Naive thymus-derived CD8-positive, alpha-beta T cell (primary cell): ENCODE results near the gene OR51A7. TPM values are rescaled to one million over a fixed set of nuclear protein-coding genes. Genes with fewer than 3 reads are reported as not detected.
"Not testable (repeated sequence)": the region's sequence is repeated elsewhere in the genome, so short reads cannot be mapped to it uniquely, and the experiment has no call there.

ENCODE experiments used
- ATAC-seq, 2 donors: fragments of 150-1000 bp; cut with Tn5 transposase in 1 of 2; sonication (Bioruptor Pico), chemical (Tn5 transposase) in 1 of 2; 1 replicate in 1 of 2; 2 replicates in 1 of 2; pipeline ENCODE4 v1.10.0; 2021; ENCODE audit warnings: mild to moderate bottlenecking in 2 of 2, moderate library complexity in 2 of 2
- POLR2A ChIA-PET: fragments of 350-600 bp; sonication (Branson Sonifier 250); formaldehyde crosslinking; loops from one replicate; lab custom pipeline; 2021; ENCODE audit warnings: antibody characterized with exemption; lab: Charles Lee
- DNase-seq, 10 donors: peaks; one replicate each; pipeline versions ENCODE4 v3.0.0 to v3.0.0-alpha.2; 2020 to 2022
- H3K27ac Mint-ChIP-seq, 10 donors: one replicate each; pipeline ENCODE4 v1.8.0; 2020 to 2022; ENCODE audit warnings: mild to moderate bottlenecking in 10 of 10, mixed read lengths in 10 of 10, moderate library complexity in 4 of 10, inconsistent platforms in 1 of 10
- H3K27me3 Mint-ChIP-seq, 5 donors: one replicate each; pipeline ENCODE4 v1.8.0; 2021 to 2022; ENCODE audit warnings: mixed read lengths in 5 of 5
- H3K36me3 Mint-ChIP-seq, 3 donors: one replicate each; pipeline ENCODE4 v1.8.0; 2020 to 2022; ENCODE audit warnings: mixed read lengths in 3 of 3, mild to moderate bottlenecking in 2 of 3, inconsistent platforms in 1 of 3
- H3K4me1 Mint-ChIP-seq, 4 donors: one replicate each; pipeline ENCODE4 v1.8.0; 2021 to 2022; ENCODE audit warnings: mixed read lengths in 4 of 4
- H3K4me3 Mint-ChIP-seq, 10 donors: one replicate each; pipeline ENCODE4 v1.8.0; 2020 to 2022; ENCODE audit warnings: mild to moderate bottlenecking in 10 of 10, mixed read lengths in 10 of 10, moderate library complexity in 6 of 10, inconsistent platforms in 1 of 10
- H3K9me3 Mint-ChIP-seq, 9 donors: one replicate each; pipeline ENCODE4 v1.8.0; 2020 to 2022; ENCODE audit warnings: mixed read lengths in 9 of 9, mild to moderate bottlenecking in 3 of 9, inconsistent platforms in 1 of 9, moderate library complexity in 1 of 9
- polyA plus RNA-seq, 3 donors: library from polyadenylated mRNA; unstranded; fragments of 300-500 nt; fragmentation: Illumina TruSeq; gene quantifications; one replicate each; pipeline ENCODE4 v1.2.3, GENCODE V29; 2021
- total RNA-seq, 8 experiments: library from RNA in 2 of 8; stranded (reverse) in 2 of 8; gene quantifications; one replicate each; pipeline ENCODE4 v1.2.3 and lab custom pipeline; 2021 to 2026

OR51A7 gene, protein sequence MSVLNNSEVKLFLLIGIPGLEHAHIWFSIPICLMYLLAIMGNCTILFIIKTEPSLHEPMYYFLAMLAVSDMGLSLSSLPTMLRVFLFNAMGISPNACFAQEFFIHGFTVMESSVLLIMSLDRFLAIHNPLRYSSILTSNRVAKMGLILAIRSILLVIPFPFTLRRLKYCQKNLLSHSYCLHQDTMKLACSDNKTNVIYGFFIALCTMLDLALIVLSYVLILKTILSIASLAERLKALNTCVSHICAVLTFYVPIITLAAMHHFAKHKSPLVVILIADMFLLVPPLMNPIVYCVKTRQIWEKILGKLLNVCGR
- total RNA-seq (not detected), polyA plus RNA-seq (not detected), total RNA-seq (lab: John Stamatoyannopoulos, UW) (0 reads per million in 6 experiments)

DNA sequence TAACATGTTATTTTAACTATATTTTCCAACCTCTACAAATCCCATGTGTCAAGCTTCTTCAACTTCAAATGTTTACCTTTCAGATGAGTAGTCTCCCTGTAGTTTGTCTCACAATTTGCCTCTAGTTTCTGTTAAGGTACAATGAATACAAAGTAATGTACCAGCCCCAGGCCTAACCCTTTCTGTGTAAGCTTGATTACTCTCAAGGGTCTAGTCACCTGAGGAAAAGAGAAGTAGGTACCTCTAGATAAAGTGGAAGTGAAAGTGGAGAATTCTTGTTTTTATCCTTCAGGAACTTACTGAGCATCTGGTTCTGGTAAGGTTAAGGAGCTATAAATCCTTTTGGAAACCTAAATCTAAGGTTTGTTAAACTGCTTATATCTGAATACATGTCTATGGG is at the start of gene OR51A7:
OR51A7 (plus strand) TSS at position 300 of the 400 bp plus-strand sequence. CDS start 3,587 bp downstream, outside the sequence.
- Mint-ChIP-seq H3K36me3 (no peaks in the 10 kb centered on the region), H3K27me3 (peaks cover 0 to 6% (median 0%) of the 10 kb centered on the region in 5 donors), H3K4me1 (peaks cover 0 to 3% (median 0%) of the 10 kb centered on the region in 4 donors), H3K27ac (no peak within 1 kb of the TSS), H3K9me3 (peaks cover 0 to 9% (median 0%) of the 10 kb centered on the region in 9 donors), H3K4me3 (no peak within 1 kb of the TSS)
- ATAC-seq (no peak), DNase-seq (no peak)
- POLR2A ChIA-PET: no interaction called here

DNA sequence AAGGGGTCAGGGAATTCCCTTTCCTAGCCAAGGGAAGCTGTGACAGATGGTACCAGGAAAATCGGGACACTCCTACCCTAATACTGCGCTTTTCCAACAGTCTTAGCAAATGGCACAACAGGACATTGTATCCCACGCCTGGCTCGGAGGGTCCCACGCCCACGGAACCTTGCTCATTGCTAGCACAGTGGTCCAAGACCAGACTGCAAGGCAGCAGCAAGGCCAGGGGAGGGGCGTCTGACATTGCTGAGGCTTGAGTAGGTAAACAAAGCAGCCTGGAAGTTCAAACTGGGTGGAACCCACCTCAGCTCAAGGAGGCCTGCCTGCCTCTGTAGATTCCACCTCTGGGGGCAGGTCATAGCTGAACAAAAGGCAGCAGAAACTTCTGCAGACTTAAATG is 49.3 kb upstream of the OR51A7 start:
- H3K4me3 Mint-ChIP-seq, H3K4me1 Mint-ChIP-seq, H3K36me3 Mint-ChIP-seq, DNase-seq, H3K27ac Mint-ChIP-seq, ATAC-seq, POLR2A ChIA-PET: not testable (repeated sequence)
- Mint-ChIP-seq H3K27me3 (peaks cover 1 to 16% (median 6%) of the 10 kb centered on the region in 5 donors), H3K9me3 (peaks cover 0 to 10% (median 0%) of the 10 kb centered on the region in 9 donors)

DNA sequence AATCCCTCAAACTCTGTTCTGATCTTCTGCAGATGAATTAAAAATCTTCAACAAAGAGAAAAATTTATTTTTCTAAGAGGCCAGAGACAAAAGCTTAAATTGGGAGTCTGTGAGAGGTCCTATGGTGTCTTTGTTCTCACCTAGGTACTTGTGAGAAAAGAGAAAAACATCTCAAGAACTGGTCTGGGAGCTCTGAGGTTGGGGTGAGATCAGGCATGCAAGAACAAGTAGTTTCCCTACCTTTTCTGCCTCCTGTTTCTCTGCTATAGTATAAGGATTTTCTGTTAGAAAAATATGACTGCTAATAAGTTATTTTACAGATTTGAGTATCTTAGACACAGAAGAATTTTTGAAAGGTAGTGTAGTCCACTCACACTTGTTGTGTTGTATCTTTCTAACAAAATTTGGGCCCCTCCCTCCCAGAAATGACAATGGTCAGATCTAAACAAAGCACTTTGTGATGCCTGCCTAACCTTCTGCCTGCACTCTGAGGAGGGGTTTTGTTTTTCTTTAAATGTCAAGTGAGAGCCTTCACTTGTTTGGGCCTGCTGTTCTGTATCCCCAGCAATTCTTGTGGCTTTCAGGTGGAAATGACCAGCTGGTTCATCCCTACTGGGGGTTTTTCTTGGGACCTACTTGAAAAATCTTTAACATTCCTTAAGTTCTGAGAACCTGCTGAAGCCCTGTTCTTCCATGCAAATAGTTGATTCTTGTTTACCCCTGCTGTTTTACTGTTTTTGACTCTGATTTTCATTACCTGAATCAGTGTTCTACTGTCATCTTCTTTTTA is 40.9 kb upstream of the OR51A7 start:
- Mint-ChIP-seq H3K27me3 (peaks cover 0 to 7% (median 1%) of the 10 kb centered on the region in 5 donors), H3K36me3 (no peaks in the 10 kb centered on the region), H3K4me3 (no peak overlapping the region), H3K27ac (no peak overlapping the region), H3K9me3 (peaks cover 0 to 11% (median 3%) of the 10 kb centered on the region in 9 donors), H3K4me1 (no peaks in the 10 kb centered on the region)
- ATAC-seq (no peak), DNase-seq (no peak)
- POLR2A ChIA-PET: no interaction called here

DNA sequence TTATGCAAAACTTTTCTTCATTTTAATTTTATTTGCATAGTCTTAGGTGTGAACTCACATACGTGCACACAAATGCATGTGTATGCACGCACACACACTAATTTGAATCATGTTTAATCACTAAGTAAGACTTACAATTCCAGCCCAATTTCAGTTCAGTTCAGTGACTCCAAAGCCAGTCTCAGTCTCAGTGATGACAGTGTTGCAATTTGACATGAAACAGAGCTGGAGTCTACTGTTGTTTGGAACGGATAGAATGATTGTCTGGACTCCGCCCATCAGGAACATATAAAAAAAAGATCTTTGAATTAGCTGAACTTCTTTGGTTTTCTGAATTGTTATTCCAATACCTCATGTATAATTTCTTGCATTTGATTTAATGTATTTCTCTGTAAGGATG is 39.7 kb upstream of the OR51A7 start:
- DNase-seq (no peak), ATAC-seq (no peak)
- Mint-ChIP-seq H3K36me3 (no peaks in the 10 kb centered on the region), H3K27ac (no peak overlapping the region), H3K4me3 (no peak overlapping the region), H3K9me3 (peaks cover 0 to 11% (median 4%) of the 10 kb centered on the region in 9 donors), H3K4me1 (no peaks in the 10 kb centered on the region), H3K27me3 (peaks cover 0 to 7% (median 1%) of the 10 kb centered on the region in 5 donors)
- POLR2A ChIA-PET: no interaction called here

DNA sequence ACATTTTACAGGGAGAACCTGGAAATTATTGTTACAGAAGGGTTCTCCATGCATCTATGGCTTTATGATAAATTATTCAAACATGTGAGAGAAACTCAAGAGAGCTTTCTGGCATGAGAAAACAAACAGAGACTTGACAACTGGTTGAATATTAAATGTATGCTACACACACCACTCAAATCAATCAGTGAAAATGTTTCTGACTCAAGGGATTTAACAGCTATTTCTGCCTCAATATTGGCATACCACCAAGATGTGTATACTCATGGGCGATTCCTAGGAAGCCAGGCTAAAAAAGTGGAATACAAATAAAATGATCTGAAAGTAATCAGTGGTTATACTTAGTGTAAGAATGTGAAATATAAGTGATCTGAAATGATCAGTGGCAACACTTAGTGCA is 37.7 kb upstream of the OR51A7 start:
- no peaks in the 10 kb centered on the region for H3K36me3 Mint-ChIP-seq
- H3K27me3 Mint-ChIP-seq: peaks cover 0 to 3% (median 0%) of the 10 kb centered on the region in 5 donors
- H3K4me3 Mint-ChIP-seq: no peak overlapping the region
- H3K9me3 Mint-ChIP-seq: peaks cover 0 to 10% (median 6%) of the 10 kb centered on the region in 9 donors
- no peak overlapping the region for H3K27ac Mint-ChIP-seq
- DNase-seq (no peak), ATAC-seq (no peak)
- no peaks in the 10 kb centered on the region for H3K4me1 Mint-ChIP-seq
- POLR2A ChIA-PET: no interaction called here

DNA sequence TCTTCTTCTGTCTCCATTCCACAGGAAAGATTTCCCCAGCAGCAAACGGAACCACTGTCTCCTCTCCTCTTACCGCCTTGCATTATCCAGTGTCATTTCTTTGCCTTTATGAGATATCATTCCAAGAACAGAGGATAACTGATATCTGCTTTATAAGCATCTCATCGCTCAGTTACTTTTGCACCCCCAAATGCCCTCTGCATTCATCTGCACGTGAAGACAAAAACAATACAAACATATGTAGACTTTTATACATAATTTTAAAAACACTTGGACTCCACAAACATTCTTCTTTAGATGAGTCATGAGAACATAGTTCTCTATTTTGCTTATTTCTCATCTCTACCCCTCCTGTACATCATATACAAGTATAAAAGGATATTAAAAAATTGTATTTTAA is 22.4 kb upstream of the OR51A7 start:
- H3K4me3 Mint-ChIP-seq: no peak overlapping the region
- peaks cover 0 to 3% (median 0%) of the 10 kb centered on the region in 9 donors for H3K9me3 Mint-ChIP-seq
- peaks cover 0 to 2% (median 0%) of the 10 kb centered on the region in 4 donors for H3K4me1 Mint-ChIP-seq
- no peak overlapping the region for H3K27ac Mint-ChIP-seq
- peaks cover 0 to 15% (median 1%) of the 10 kb centered on the region in 5 donors for H3K27me3 Mint-ChIP-seq
- ATAC-seq (no peak), DNase-seq (no peak)
- H3K36me3 Mint-ChIP-seq: no peaks in the 10 kb centered on the region
- POLR2A ChIA-PET: no interaction called here

DNA sequence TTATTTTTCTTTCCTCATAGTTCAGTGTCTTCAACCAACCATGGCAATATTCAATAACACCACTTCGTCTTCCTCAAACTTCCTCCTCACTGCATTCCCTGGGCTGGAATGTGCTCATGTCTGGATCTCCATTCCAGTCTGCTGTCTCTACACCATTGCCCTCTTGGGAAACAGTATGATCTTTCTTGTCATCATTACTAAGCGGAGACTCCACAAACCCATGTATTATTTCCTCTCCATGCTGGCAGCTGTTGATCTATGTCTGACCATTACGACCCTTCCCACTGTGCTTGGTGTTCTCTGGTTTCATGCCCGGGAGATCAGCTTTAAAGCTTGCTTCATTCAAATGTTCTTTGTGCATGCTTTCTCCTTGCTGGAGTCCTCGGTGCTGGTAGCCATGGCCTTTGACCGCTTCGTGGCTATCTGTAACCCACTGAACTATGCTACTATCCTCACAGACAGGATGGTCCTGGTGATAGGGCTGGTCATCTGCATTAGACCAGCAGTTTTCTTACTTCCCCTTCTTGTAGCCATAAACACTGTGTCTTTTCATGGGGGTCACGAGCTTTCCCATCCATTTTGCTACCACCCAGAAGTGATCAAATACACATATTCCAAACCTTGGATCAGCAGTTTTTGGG is 21.6 kb upstream of the OR51A7 start, which contains the start of gene OR51T1:
OR51T1 (plus strand) TSS at position 41 of the 641 bp plus-strand sequence; CDS start at position 41, 0 bp downstream.
- Mint-ChIP-seq H3K9me3 (peaks cover 0 to 2% (median 0%) of the 10 kb centered on the region in 9 donors), H3K27ac (no peak within 1 kb of the TSS), H3K4me3 (no peak within 1 kb of the TSS), H3K27me3 (peaks cover 0 to 15% (median 1%) of the 10 kb centered on the region in 5 donors), H3K4me1 (no peaks in the 10 kb centered on the region), H3K36me3 (no peaks in the 10 kb centered on the region)
- ATAC-seq (no peak), DNase-seq (no peak)
- POLR2A ChIA-PET: no interaction called here

DNA sequence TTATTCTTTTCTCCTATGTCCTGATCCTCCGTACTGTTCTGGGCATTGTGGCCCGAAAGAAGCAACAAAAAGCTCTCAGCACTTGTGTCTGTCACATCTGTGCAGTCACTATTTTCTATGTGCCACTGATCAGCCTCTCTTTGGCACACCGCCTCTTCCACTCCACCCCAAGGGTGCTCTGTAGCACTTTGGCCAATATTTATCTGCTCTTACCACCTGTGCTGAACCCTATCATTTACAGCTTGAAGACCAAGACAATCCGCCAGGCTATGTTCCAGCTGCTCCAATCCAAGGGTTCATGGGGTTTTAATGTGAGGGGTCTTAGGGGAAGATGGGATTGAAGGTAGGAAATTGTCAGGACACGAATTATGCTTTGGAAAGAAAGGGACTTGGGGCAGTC is 21.0 kb upstream of the OR51A7 start:
- no peak for DNase-seq
- POLR2A ChIA-PET: no interaction called here
- Mint-ChIP-seq H3K36me3 (no peaks in the 10 kb centered on the region), H3K27me3 (peaks cover 0 to 15% (median 1%) of the 10 kb centered on the region in 5 donors), H3K9me3 (peaks cover 0 to 2% (median 0%) of the 10 kb centered on the region in 9 donors), H3K4me3 (no peak overlapping the region), H3K4me1 (no peaks in the 10 kb centered on the region), H3K27ac (no peak overlapping the region)
- ATAC-seq: no peak

DNA sequence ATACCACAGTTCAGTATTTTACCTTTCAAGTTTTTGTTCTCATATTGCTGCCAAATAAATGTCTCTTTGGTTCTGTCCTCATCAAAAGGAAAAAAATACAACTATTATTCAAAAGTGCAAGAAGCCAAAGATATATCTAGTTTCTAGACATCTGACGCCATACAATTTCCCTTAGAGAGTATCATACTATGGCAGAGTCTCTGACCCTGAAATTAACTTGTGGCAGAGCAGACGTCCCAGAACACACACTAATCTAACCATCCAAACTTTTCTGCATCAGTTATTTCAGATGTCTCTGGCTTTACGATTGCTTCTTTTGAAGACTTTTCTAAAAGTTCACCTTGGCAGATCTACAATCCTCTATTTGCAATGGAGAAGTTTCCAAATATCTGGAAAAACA is 19.2 kb upstream of the OR51A7 start:
- Mint-ChIP-seq H3K36me3 (no peaks in the 10 kb centered on the region), H3K27me3 (peaks cover 0 to 12% (median 4%) of the 10 kb centered on the region in 5 donors), H3K27ac (no peak overlapping the region), H3K4me1 (no peaks in the 10 kb centered on the region), H3K4me3 (no peak overlapping the region), H3K9me3 (no peaks in the 10 kb centered on the region)
- no peak for ATAC-seq
- POLR2A ChIA-PET: no interaction called here
- DNase-seq: no peak

DNA sequence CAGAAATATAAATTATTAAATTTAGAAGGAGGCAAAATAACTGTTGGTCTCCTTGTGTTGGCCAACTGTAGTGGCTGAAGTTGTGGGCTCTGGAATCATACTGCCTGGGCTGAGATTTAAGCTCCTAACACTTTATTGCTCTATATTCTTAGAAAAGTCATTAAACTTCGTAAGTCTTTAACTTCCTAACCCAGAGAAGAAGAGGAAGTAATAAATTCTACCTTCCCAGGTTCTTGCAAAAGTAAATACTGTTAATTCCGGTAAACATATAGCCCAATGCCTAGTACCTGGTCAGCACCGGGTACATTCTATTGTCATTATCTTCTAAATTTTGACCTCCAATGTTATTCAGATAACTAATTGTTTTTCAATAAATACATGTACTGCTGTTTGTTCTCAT is 17.4 kb upstream of the OR51A7 start:
- POLR2A ChIA-PET: no interaction called here
- H3K36me3 Mint-ChIP-seq: no peaks in the 10 kb centered on the region
- no peak for ATAC-seq
- peaks cover 0 to 9% (median 0%) of the 10 kb centered on the region in 9 donors for H3K9me3 Mint-ChIP-seq
- DNase-seq: no peak
- H3K4me3 Mint-ChIP-seq: no peak overlapping the region
- no peak overlapping the region for H3K27ac Mint-ChIP-seq
- no peaks in the 10 kb centered on the region for H3K4me1 Mint-ChIP-seq
- H3K27me3 Mint-ChIP-seq: peaks cover 0 to 14% (median 8%) of the 10 kb centered on the region in 5 donors

DNA sequence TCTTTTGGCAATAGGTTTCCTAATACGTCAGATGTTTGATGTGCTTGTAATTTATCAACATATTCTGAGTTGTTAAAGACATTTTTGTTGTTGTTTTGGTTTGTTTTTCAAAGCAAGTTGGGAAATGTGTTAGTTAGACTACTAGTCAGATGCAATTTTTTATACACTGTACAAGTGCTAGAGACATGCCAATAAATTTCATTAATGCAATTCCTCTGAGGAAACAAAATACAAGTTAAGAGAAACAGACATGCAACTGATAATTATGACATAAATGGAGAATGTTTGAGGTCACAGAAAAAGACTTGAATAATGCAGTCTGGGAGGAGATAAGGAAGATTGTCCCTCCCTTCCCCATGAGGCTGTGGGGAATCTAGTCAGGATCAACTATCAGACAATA is 16.0 kb upstream of the OR51A7 start:
- peaks cover 0 to 9% (median 0%) of the 10 kb centered on the region in 9 donors for H3K9me3 Mint-ChIP-seq
- DNase-seq: no peak

DNA sequence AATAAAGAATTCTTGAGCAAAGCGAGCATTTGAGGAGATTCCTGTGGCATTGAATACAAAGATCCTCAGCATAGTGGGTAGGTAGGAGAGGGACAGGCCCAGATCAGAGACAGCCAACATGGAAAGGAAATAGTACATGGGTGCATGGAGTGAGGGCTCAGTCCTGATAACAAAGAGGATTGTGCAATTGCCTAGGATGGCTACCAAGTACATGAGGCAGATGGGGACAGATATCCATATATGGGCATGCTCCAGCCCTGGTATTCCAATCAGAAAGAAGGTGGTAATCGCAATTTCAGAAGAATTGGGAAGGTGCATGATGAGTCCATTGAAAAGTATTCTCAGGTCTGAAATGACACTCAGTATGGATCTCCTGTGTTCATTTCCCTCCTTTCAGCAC is 13.3 kb upstream of the OR51A7 start:
- peaks cover 0 to 9% (median 0%) of the 10 kb centered on the region in 9 donors for H3K9me3 Mint-ChIP-seq
- no peak for DNase-seq

More for the DNA sequence above, 16.0 kb upstream of the OR51A7 start:
- Mint-ChIP-seq H3K36me3 (no peaks in the 10 kb centered on the region), H3K27ac (no peak overlapping the region), H3K4me1 (no peaks in the 10 kb centered on the region), H3K27me3 (peaks cover 0 to 14% (median 10%) of the 10 kb centered on the region in 5 donors), H3K4me3 (no peak overlapping the region)
- ATAC-seq: no peak
- POLR2A ChIA-PET: no interaction called here

More for the DNA sequence above, 13.3 kb upstream of the OR51A7 start:
- POLR2A ChIA-PET: no interaction called here
- no peaks in the 10 kb centered on the region for H3K36me3 Mint-ChIP-seq
- peaks cover 0 to 23% (median 11%) of the 10 kb centered on the region in 5 donors for H3K27me3 Mint-ChIP-seq
- no peaks in the 10 kb centered on the region for H3K4me1 Mint-ChIP-seq
- no peak overlapping the region for H3K4me3 Mint-ChIP-seq
- ATAC-seq: no peak
- no peak overlapping the region for H3K27ac Mint-ChIP-seq
